Posterior vena cava (tissue), 2 donors: ENCODE measurements around the gene PCDHGA1. TPM values are rescaled to one million over a fixed set of nuclear protein-coding genes. Genes with fewer than 3 reads are reported as not detected.

Experiments
- DNase-seq: peaks from one replicate; pipeline ENCODE4 v3.0.0-alpha.2; 2020; ENCODE audit warnings: low spot score
- intact Hi-C, 2 donors: fragments of 100-400 bp; cut with DNase I; formaldehyde crosslinking; loops; one replicate each; pipeline versions ENCODE4 v1.14.1 to v1.14.2; 2022 to 2023
- total RNA-seq, 2 donors: library from RNA; stranded (reverse); fragmentation: NEBNext Ultra II Directional; extraction: Animal tissue kit (Norgen Biotek cat#: 25700); gene quantifications; one replicate each; pipeline ENCODE4 v1.2.1, GENCODE V29; 2021
- donor health status: DM: yes; HTN: yes; CAD: no.
- donor health status: DM: yes; HTN: yes; CAD: no.

PCDHGA1 gene
- total RNA-seq, 2 donors from 2014 or later: 0.81 to 0.93 TPM

DNA sequence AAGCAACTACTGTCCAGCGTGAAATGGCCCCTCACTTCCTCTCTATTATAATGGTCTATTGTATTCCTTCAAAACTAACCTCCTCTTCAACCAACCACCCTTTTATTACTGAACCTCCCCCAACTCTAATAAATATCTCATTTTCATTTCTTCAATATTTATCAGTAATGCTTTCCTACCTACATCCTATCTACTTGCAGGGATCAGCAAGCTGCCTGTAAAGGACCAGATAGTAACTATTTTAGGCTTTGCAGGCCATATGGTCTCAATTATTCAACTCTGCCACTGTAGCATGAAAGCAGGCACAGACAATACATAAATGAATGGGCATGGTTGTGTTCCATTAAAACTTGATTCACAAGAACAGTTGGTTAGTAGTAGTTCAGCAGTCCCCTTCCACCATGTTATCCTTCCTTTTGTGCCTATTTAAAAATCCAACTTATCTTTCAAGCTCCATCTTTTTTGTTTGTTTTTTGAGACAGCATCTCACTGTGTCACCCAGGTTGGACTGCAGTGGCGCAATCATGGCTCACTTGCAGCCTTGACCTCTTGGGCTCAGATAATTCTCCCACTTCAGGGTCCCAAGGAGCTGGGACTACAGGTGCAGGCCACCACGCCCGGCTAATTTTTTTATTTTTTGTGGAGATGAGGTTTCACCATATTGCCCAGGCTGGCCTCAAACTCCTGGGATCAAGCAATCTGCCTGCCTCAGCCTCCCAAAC is 204.3 kb downstream of the PCDHGA1 start:
- intact Hi-C loops: no loop called here
- no peak for DNase-seq

DNA sequence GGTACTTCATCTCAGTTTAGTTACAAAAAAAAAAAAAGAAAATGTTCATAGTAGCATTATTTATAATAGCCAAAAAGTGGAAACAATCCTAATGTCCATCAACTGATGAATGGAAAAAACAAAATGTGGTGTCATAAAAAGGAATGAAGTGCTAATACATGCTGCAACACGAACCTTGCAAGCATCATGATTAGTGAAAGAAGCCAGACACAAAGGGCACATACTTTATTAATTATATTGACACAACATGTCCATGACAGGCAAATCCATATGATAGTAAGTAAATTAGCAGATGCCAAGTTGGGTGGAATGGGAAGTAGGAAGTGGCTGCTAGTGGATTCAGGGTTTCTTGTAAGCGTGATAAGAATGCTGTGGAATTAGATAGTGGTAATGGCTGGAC is 212.7 kb downstream of the PCDHGA1 start:
- DNase-seq: no peak
- intact Hi-C loops: no loop called here

DNA sequence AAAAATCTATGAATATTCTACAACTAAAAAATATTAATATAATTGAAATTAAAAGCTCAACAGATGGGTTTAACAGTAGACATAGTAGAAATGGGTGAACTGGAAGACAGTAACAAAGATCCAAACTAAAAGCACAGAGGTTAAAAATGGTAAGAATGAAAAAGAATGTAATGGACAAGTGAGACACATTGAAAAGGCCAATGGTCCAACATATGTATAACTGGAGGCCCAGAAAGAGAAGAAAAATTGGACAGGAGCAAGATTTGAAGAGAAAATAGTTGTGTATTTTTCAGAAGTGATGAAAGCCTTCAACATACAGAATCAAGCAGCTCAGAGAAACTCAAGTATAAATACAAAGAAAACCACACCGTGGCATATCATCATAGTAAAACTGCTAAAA is 217.2 kb downstream of the PCDHGA1 start:
- DNase-seq: no peak
- intact Hi-C loops: no loop called here

DNA sequence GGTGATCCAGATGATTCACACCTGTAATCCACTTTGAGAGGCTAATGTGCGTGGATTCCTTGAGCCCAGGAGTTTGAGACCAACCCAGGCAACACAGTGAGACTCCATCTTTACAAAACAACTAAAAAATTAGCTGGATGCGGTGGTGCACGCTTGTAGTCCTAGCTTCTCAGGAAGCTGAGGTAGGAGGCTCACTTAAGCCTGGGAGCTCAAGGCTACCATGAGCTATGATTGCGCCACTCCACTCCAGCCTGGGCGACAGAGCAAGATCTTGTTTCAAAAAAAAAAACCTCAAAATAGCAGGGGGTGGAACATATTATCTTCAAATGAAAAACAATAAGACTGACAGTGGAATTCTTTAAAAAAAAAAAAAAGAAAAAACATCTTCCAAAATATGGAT is 217.6 kb downstream of the PCDHGA1 start:
- intact Hi-C loops: no loop called here
- DNase-seq: no peak

DNA sequence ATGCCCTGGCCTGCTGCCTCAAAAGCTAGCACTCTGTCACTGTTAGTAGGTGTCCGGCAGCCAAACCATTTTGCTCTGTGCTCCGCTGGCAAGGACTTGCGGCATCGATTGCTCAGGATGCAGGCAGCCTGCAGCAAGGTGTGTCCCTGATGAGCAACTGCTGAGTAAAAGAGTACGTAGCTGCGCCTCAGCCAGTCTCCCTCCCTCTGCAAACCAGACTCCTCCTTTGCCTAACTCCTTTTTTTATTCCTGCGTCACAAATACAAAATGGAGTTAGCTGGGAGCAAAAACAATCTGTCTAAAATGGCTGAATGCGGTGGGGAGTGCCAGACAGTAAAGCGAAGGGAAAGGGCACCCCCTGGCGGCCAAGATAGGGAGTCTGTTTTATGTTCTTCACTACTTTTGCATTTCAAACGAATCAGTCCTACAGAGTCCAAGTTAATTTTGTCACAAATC is 227.4 kb downstream of the PCDHGA1 start:
- intact Hi-C loops: loop anchor here in 1 of 2 donors (10.0 kb wide), 1 partner anchor 143 kb away; the partner anchor contains the start of genes PCDHGA10 and PCDHGB7
- DNase-seq: peak; percentile 94

DNA sequence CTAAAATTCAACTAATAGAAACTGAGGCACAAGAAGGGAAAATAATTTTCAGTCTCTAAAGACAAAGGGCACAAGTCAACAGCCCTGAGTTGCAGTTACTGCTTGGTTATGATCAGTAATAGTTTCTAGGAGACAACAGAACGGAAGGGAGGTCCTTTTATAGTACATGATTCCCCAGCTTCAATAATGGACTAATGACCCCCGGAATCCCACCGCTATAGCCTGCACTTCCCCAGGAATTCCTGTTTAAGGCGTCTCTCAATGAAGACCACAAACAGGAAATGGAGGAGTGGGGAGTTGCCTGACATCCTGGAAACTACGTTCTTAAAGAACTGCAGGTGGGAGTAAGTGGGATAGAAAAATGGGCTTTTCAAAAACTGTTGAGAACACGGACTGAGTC is 227.8 kb downstream of the PCDHGA1 start:
- intact Hi-C loops: loop anchor here in 1 of 2 donors (10.0 kb wide), 1 partner anchor 143 kb away; the partner anchor contains the start of genes PCDHGA10 and PCDHGB7
- no peak for DNase-seq

DNA sequence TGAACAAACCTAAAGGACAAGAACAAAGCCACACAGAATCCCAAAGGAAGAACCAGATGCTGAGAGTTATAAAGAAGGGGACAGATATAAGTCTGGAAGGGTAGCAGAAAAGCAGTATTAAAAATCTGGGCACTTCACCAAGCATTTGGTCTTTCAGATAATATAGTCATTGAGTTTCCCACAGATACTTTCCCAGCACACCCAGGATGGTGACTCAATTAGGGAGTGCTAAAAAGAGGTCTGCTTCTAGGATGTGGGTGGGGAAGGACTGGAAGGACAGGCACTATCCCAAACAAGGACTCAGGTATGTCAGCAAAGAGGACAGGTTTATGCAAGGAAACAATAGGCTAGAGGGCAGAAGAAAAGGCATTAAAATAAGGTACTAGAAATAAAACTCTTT is 229.1 kb downstream of the PCDHGA1 start:
- DNase-seq: no peak
- intact Hi-C loops: loop anchor here in 1 of 2 donors (10.0 kb wide), 1 partner anchor 145 kb away; the partner anchor contains the start of genes PCDHGA10 and PCDHGB7

DNA sequence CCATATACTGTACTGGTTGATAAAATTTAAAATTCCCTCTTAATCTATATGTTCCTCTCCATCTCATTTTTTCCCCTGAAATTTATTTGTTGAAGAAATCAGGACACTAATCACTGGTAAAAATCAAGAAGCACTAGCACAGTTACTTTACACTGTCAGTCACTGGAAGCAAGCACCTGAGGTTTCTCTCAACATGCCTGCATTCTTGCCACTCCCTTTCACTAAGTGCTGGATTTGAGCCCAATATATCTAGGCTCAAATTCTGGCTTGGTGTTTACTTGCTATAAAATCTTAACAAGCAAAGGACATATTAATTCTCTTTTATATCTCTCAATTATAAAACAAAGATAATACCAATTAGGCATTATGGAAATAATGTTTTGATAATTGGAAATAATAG is 229.8 kb downstream of the PCDHGA1 start:
- DNase-seq: no peak
- intact Hi-C loops: loop anchor here (10.0 kb wide), 2 partner anchors 145 to 235 kb away; partner anchors contain the start of genes PCDHGA10 (in 1 of the 2), PCDHGB7 (in 1 of the 2) and TAF7 (in 1 of the 2)

DNA sequence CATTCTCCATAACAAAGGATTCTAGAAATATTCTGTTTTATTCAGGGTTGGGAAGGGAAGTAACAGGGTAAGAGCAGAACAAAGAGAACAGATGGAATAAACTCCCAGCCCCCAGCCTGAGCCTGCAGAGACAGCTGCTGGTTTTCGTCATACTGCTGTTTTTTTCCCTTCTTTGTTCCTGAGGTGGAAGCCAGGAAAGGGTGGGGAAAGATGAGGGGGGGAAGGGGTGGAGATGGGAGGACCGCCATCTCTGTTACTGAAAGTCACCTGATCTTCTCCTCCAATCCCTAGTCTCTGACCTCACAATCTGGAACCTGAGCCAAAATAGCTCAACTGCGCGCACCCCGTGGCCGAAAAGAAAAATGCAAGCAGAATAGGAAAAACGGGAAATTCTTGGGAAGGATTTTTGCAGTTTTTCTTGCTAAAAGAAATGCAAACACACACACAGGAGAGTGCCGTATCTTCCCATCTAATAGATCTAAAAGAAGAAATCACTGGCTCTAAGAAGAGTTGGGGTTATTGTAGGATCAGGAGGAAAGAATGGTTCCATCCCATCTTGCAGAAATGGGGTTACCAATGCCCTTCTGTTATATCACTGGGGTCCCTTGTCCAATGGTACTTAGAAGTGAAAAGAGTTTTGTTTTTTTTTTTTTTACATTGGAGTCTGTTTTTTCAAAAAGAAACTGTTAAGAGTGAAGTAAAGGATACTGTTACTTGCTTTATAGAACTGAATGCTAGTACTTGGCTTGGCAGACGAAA is 230.6 kb downstream of the PCDHGA1 start:
- peak; percentile 86 for DNase-seq
- intact Hi-C loops: loop anchor here (10.0 kb wide), 2 partner anchors 146 to 236 kb away; partner anchors contain the start of genes PCDHGA10 (in 1 of the 2), PCDHGB7 (in 1 of the 2) and TAF7 (in 1 of the 2)

Other genes with a start within 250 kb of the PCDHGA1 start
- 1 to 10 TPM; 2.3 to 3.2 TPM for gene PCDHB2, start 235.9 kb upstream of the PCDHGA1 start, total RNA-seq
- 1 to 10 TPM; 1.2 to 1.3 TPM for gene PCDHB3, start 230.0 kb upstream of the PCDHGA1 start, total RNA-seq
- gene PCDHB4, start 208.7 kb upstream of the PCDHGA1 start, total RNA-seq: 1 to 10 TPM; 4.1 to 5.2 TPM
- gene PCDHB5, start 195.3 kb upstream of the PCDHGA1 start, total RNA-seq: 1 to 10 TPM; 2.8 to 3.1 TPM
- gene PCDHB6, start 180.5 kb upstream of the PCDHGA1 start, total RNA-seq: 1 to 10 TPM in 1 of 2 donors, under 1 TPM in 1; 0.95 to 1.6 TPM
- 1 to 10 TPM; 2.6 to 5.5 TPM for gene PCDHB7, start 157.9 kb upstream of the PCDHGA1 start, total RNA-seq
- 1 to 10 TPM; 2.3 to 3.5 TPM for gene PCDHB8, start 152.7 kb upstream of the PCDHGA1 start, total RNA-seq
- gene PCDHB16, start 148.1 kb upstream of the PCDHGA1 start, total RNA-seq: 1 to 10 TPM; 3.0 to 5.0 TPM
- 1 to 10 TPM; 1.1 to 5.3 TPM for gene PCDHB9, start 143.4 kb upstream of the PCDHGA1 start, total RNA-seq
- 1 to 10 TPM; 2.6 to 3.8 TPM for gene PCDHB10, start 138.2 kb upstream of the PCDHGA1 start, total RNA-seq
- gene PCDHB11, start 130.9 kb upstream of the PCDHGA1 start, total RNA-seq: 1 to 10 TPM; 3.6 to 4.0 TPM
- gene PCDHB12, start 121.8 kb upstream of the PCDHGA1 start, total RNA-seq: 1 to 10 TPM; 3.6 to 4.1 TPM
- gene PCDHB13, start 116.6 kb upstream of the PCDHGA1 start, total RNA-seq: 1 to 10 TPM; 3.9 to 6.4 TPM
- gene PCDHB14, start 107.2 kb upstream of the PCDHGA1 start, total RNA-seq: 1 to 10 TPM; 5.0 to 8.7 TPM
- 1 to 10 TPM; 3.8 to 4.4 TPM for gene PCDHB15, start 85.1 kb upstream of the PCDHGA1 start, total RNA-seq
- gene SLC25A2, start 26.5 kb upstream of the PCDHGA1 start, total RNA-seq: under 1 TPM; 0.46 to 1.00 TPM
- gene TAF7, start 9.7 kb upstream of the PCDHGA1 start, total RNA-seq: 10 to 100 TPM; 57.9 to 63.1 TPM
- 1 to 10 TPM; 3.7 to 7.4 TPM for gene PCDHGA2, start 8.2 kb downstream of the PCDHGA1 start, total RNA-seq
- 1 to 10 TPM; 2.0 to 3.0 TPM for gene PCDHGA3, start 13.3 kb downstream of the PCDHGA1 start, total RNA-seq
- gene PCDHGB1, start 19.6 kb downstream of the PCDHGA1 start, total RNA-seq: 1 to 10 TPM; 2.6 to 2.8 TPM
- gene PCDHGA4, start 24.5 kb downstream of the PCDHGA1 start, total RNA-seq: 1 to 10 TPM; 4.7 to 5.5 TPM
- 1 to 10 TPM; 4.7 to 5.2 TPM for gene PCDHGB2, start 29.5 kb downstream of the PCDHGA1 start, total RNA-seq
- gene PCDHGA5, start 33.6 kb downstream of the PCDHGA1 start, total RNA-seq: 1 to 10 TPM; 3.9 to 5.2 TPM
- gene PCDHGB3, start 39.7 kb downstream of the PCDHGA1 start, total RNA-seq: 1 to 10 TPM; 4.9 to 5.0 TPM
- gene PCDHGA6, start 43.4 kb downstream of the PCDHGA1 start, total RNA-seq: 1 to 10 TPM; 6.6 to 7.9 TPM
- 1 to 10 TPM; 4.0 to 4.3 TPM for gene PCDHGA7, start 52.2 kb downstream of the PCDHGA1 start, total RNA-seq
- gene PCDHGB4, start 57.2 kb downstream of the PCDHGA1 start, total RNA-seq: 1 to 10 TPM; 4.8 to 5.7 TPM
- 1 to 10 TPM; 2.0 to 2.4 TPM for gene PCDHGA8, start 62.1 kb downstream of the PCDHGA1 start, total RNA-seq
- 1 to 10 TPM; 8.1 to 9.5 TPM for gene PCDHGB5, start 67.4 kb downstream of the PCDHGA1 start, total RNA-seq
- 1 to 10 TPM; 5.6 to 7.2 TPM for gene PCDHGA9, start 72.3 kb downstream of the PCDHGA1 start, total RNA-seq
- gene PCDHGB6, start 77.5 kb downstream of the PCDHGA1 start, total RNA-seq: 1 to 10 TPM; 6.7 to 8.5 TPM
- 1 to 10 TPM; 5.7 to 6.6 TPM for gene PCDHGA10, start 82.5 kb downstream of the PCDHGA1 start, total RNA-seq
- 10 to 100 TPM; 12.2 to 17.1 TPM for gene PCDHGB7, start 87.2 kb downstream of the PCDHGA1 start, total RNA-seq
- gene PCDHGA11, start 90.5 kb downstream of the PCDHGA1 start, total RNA-seq: 1 to 10 TPM; 4.6 to 4.8 TPM
- 10 to 100 TPM in 1 of 2 donors, 1 to 10 TPM in 1; 5.2 to 11.6 TPM for gene PCDHGA12, start 100.0 kb downstream of the PCDHGA1 start, total RNA-seq
- gene PCDHGC3, start 145.5 kb downstream of the PCDHGA1 start, total RNA-seq: 10 to 100 TPM; 71.1 to 90.6 TPM
- 1 to 10 TPM; 2.0 to 2.9 TPM for gene PCDHGC4, start 154.5 kb downstream of the PCDHGA1 start, total RNA-seq
- 1 to 10 TPM; 2.3 to 2.6 TPM for gene PCDHGC5, start 158.6 kb downstream of the PCDHGA1 start, total RNA-seq